Neural cell (in vitro differentiated cells): ENCODE measurements around the gene ACBD6. TPM values are rescaled to one million over a fixed set of nuclear protein-coding genes. Genes with fewer than 3 reads are reported as not detected.
A peak's percentile ranks its signal among the peaks of the same experiment; 100 is the strongest.
"Not testable (repeated sequence)": the region's sequence is repeated elsewhere in the genome, so short reads cannot be mapped to it uniquely, and the experiment has no call there.

ENCODE experiments used
- H2AFZ ChIP-seq: fragments of 200-600, 300-800 bp; sonication (generic), shearing (Covaris generic); 2 replicates; pipeline ENCODE4 v1.6.0; 2014; ENCODE audit warnings: low read depth, mild to moderate bottlenecking, antibody characterized with exemption, low read length, moderate library complexity
- H3F3A ChIP-seq: fragments of 200-600 bp; shearing (Covaris generic); 2 replicates; pipeline ENCODE4 v1.6.1; 2016; ENCODE audit warnings: mild to moderate bottlenecking, moderate library complexity, mixed read lengths, antibody characterized with exemption, low read length; ENCODE audit not compliant: insufficient read depth, poor library complexity, severe bottlenecking
- H3K27ac ChIP-seq: fragments of 200-600, 300-800 bp; sonication (generic), shearing (Covaris generic); 2 replicates; pipeline ENCODE4 v1.5.1; 2014; ENCODE audit warnings: mild to moderate bottlenecking, low read length, moderate library complexity
- H3K27me3 ChIP-seq: fragments of 300-800, 200-600 bp; sonication (generic), shearing (Covaris generic); 2 replicates; pipeline ENCODE4 v1.6.0; 2014; ENCODE audit warnings: mild to moderate bottlenecking, low read depth, low read length, moderate library complexity; ENCODE audit not compliant: insufficient read depth
- H3K36me3 ChIP-seq: fragments of 300-800, 200-600 bp; sonication (generic), shearing (Covaris generic); 2 replicates; pipeline ENCODE4 v1.5.1; 2014; ENCODE audit warnings: mild to moderate bottlenecking, antibody characterized with exemption, low read length, moderate library complexity; ENCODE audit not compliant: insufficient read depth
- H3K4me2 ChIP-seq: fragments of 300-800, 200-600 bp; sonication (generic), shearing (Covaris generic); 2 replicates; pipeline ENCODE4 v1.6.0; 2014; ENCODE audit warnings: mild to moderate bottlenecking, low read length
- H3K4me3 ChIP-seq: fragments of 300-800, 200-600 bp; sonication (generic), shearing (Covaris generic); 2 replicates; pipeline ENCODE4 v1.5.1; 2014; ENCODE audit warnings: mild to moderate bottlenecking, low read length, moderate library complexity
- H3K79me2 ChIP-seq: fragments of 200-600 bp; shearing (Covaris generic); replicated peaks from 2 replicates; pipeline ENCODE4 v1.6.0; 2014; ENCODE audit warnings: mild to moderate bottlenecking, low read length, moderate library complexity; ENCODE audit not compliant: insufficient read depth
- H3K9ac ChIP-seq: fragments of 300-800, 200-600 bp; sonication (generic), shearing (Covaris generic); 2 replicates; pipeline ENCODE4 v1.6.1; 2016; ENCODE audit warnings: mild to moderate bottlenecking, low read length, mixed read lengths
- H3K9me2 ChIP-seq: fragments of 200-600 bp; shearing (Covaris generic); 2 replicates; pipeline ENCODE4 v1.6.1; 2016; ENCODE audit warnings: mild to moderate bottlenecking, low read length, mixed read lengths; ENCODE audit not compliant: insufficient read depth
- H3K9me3 ChIP-seq: fragments of 200-600, 300-800 bp; sonication (generic), shearing (Covaris generic); 2 replicates; pipeline ENCODE4 v1.6.1; 2016; ENCODE audit warnings: mild to moderate bottlenecking, mixed run types, low read length, moderate library complexity, mixed read lengths
- H4K20me1 ChIP-seq: fragments of 200-600 bp; shearing (Covaris generic); 2 replicates; pipeline ENCODE4 v1.6.1; 2016; ENCODE audit warnings: mild to moderate bottlenecking, mixed run types; ENCODE audit not compliant: insufficient read depth
- CTCF ChIP-seq: fragments of 450-650 bp; IDR thresholded peaks from 2 replicates; pipeline ENCODE4 v1.5.1; 2014; ENCODE audit warnings: antibody characterized with exemption, mild to moderate bottlenecking, moderate library complexity; ENCODE audit not compliant: poor library complexity, severe bottlenecking
- EP300 ChIP-seq: fragments of 450-650 bp; conservative IDR thresholded peaks from 2 replicates; pipeline ENCODE4 v1.6.1; 2014; ENCODE audit warnings: antibody characterized with exemption, mild to moderate bottlenecking, moderate library complexity; ENCODE audit not compliant: poor library complexity, severe bottlenecking
- EZH2 ChIP-seq: fragments of 200-600, 300-800 bp; shearing (Covaris generic), sonication (generic); IDR thresholded peaks from 2 replicates; pipeline ENCODE4 v1.6.1; 2014; ENCODE audit warnings: antibody characterized with exemption, low read length, borderline replicate concordance, mild to moderate bottlenecking; ENCODE audit not compliant: insufficient read depth, poor library complexity, severe bottlenecking
- MXI1 ChIP-seq: fragments of 450-650 bp; conservative IDR thresholded peaks from 2 replicates; pipeline ENCODE4 v1.6.1; 2014; ENCODE audit warnings: antibody characterized with exemption, mild to moderate bottlenecking; ENCODE audit not compliant: poor library complexity, severe bottlenecking
- POLR2AphosphoS5 ChIP-seq: IDR thresholded peaks from 2 replicates; pipeline ENCODE4 v1.6.1; 2012
- RAD21 ChIP-seq: fragments of 450-650 bp; conservative IDR thresholded peaks from 2 replicates; pipeline ENCODE4 v1.6.1; 2014; ENCODE audit warnings: antibody characterized with exemption, mild to moderate bottlenecking, moderate library complexity
- SMC3 ChIP-seq: fragments of 450-650 bp; conservative IDR thresholded peaks from 2 replicates; pipeline ENCODE4 v1.6.1; 2014; ENCODE audit warnings: antibody characterized with exemption, mild to moderate bottlenecking, moderate library complexity; ENCODE audit not compliant: poor library complexity
- TAF1 ChIP-seq: IDR thresholded peaks from 2 replicates; pipeline ENCODE4 v1.6.1; 2012; ENCODE audit warnings: low read depth
- polyA plus RNA-seq: library from polyadenylated mRNA; depleted of rRNA; stranded (reverse); fragments of >200 nt; gene quantifications from 2 replicates; pipeline ENCODE4 v1.2.3, GENCODE V29; 2014
- TF ChIP-seq, protein P1 (sequence below): IDR thresholded peaks from 2 replicates; pipeline ENCODE4 v1.6.1; 2012; ENCODE audit warnings: borderline replicate concordance

The ACBD6 gene
- polyA plus RNA-seq, 1 donor from 2014 or later = 92.4 TPM

DNA sequence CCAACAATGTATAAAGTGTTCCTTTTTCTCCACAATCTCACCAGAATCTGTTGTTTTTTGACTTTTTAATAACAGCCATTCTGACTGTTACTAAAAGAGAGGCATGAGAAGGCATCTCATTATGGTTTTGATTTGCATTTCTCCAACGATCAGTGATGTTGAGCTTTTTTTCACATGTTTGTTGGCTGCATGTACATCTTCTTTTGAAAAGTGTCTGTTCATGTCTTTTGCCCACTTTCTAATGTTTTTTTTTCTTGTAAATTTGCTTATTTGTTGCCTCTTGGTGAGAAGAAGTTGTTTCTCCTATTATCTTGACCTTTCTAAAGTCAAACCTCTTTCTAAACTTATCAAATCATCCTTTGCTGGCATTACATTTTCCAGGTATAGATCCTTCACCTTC, 80.8 kb downstream of the ACBD6 start:
- no peak overlapping the region for H3K27ac ChIP-seq
- no peaks in the 10 kb centered on the region for H3F3A ChIP-seq
- H3K27me3 ChIP-seq = no peaks in the 10 kb centered on the region
- no peaks in the 10 kb centered on the region for H3K9me2 ChIP-seq
- H4K20me1 ChIP-seq = no peaks in the 10 kb centered on the region
- no peak overlapping the region for H3K4me2 ChIP-seq
- H3K9me3 ChIP-seq = peaks cover 2% of the 10 kb centered on the region
- H3K36me3 ChIP-seq = peaks cover 4% of the 10 kb centered on the region
- no peaks in the 10 kb centered on the region for H3K79me2 ChIP-seq
- no peak overlapping the region for H2AFZ ChIP-seq
- no peak overlapping the region for H3K9ac ChIP-seq
- TF ChIP-seq RAD21 (no peak), TAF1 (no peak), SMC3 (no peak), CTCF (no peak), POLR2AphosphoS5 (no peak), EZH2 (no peak), MXI1 (no peak), EP300 (no peak)
- TF ChIP-seq, protein P1, sequence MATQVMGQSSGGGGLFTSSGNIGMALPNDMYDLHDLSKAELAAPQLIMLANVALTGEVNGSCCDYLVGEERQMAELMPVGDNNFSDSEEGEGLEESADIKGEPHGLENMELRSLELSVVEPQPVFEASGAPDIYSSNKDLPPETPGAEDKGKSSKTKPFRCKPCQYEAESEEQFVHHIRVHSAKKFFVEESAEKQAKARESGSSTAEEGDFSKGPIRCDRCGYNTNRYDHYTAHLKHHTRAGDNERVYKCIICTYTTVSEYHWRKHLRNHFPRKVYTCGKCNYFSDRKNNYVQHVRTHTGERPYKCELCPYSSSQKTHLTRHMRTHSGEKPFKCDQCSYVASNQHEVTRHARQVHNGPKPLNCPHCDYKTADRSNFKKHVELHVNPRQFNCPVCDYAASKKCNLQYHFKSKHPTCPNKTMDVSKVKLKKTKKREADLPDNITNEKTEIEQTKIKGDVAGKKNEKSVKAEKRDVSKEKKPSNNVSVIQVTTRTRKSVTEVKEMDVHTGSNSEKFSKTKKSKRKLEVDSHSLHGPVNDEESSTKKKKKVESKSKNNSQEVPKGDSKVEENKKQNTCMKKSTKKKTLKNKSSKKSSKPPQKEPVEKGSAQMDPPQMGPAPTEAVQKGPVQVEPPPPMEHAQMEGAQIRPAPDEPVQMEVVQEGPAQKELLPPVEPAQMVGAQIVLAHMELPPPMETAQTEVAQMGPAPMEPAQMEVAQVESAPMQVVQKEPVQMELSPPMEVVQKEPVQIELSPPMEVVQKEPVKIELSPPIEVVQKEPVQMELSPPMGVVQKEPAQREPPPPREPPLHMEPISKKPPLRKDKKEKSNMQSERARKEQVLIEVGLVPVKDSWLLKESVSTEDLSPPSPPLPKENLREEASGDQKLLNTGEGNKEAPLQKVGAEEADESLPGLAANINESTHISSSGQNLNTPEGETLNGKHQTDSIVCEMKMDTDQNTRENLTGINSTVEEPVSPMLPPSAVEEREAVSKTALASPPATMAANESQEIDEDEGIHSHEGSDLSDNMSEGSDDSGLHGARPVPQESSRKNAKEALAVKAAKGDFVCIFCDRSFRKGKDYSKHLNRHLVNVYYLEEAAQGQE = no peak
- no peak overlapping the region for H3K4me3 ChIP-seq

GRCh38 chr1:180421145-180421544, 81.2 kb downstream of the ACBD6 start:
- H3K27me3 ChIP-seq, H3K27ac ChIP-seq, H2AFZ ChIP-seq, H4K20me1 ChIP-seq, H3K4me3 ChIP-seq, H3K79me2 ChIP-seq, H3F3A ChIP-seq, H3K4me2 ChIP-seq, H3K9me2 ChIP-seq, H3K36me3 ChIP-seq, H3K9ac ChIP-seq, H3K9me3 ChIP-seq: not testable (repeated sequence)

GRCh38 chr1:180415985-180416633, 86.3 kb downstream of the ACBD6 start:
- Histone ChIP-seq H3K4me2 (no peak overlapping the region), H3K9me3 (no peaks in the 10 kb centered on the region)

More at GRCh38 chr1:180415985-180416633, 86.3 kb downstream of the ACBD6 start:
- Histone ChIP-seq H3K27me3 (no peaks in the 10 kb centered on the region), H3K9ac (no peak overlapping the region), H4K20me1 (no peaks in the 10 kb centered on the region), H3K36me3 (peaks cover 4% of the 10 kb centered on the region), H3F3A (no peaks in the 10 kb centered on the region), H3K79me2 (no peaks in the 10 kb centered on the region), H3K9me2 (no peaks in the 10 kb centered on the region), H2AFZ (no peak overlapping the region), H3K4me3 (no peak overlapping the region), H3K27ac (no peak overlapping the region)
- TF ChIP-seq RAD21 (peak; percentile 82), MXI1 (no peak), CTCF (peak; percentile 81), TAF1 (no peak), SMC3 (peak; percentile 70)
